Kidney (tissue), 14 donors: ENCODE measurements around the gene GRB14. TPM values are rescaled to one million over a fixed set of nuclear protein-coding genes. Genes with fewer than 3 reads are reported as not detected.

ENCODE experiments used
- DNase-seq, 5 donors: peaks; one replicate each; pipeline ENCODE4 v3.0.0-alpha.2; 2013 to 2020
- FAIRE-seq: peaks from 2 replicates; lab custom pipeline; 2012; peaks lifted over from hg19 to GRCh38; lab: Jason Lieb, UNC
- H3K27ac ChIP-seq, 2 donors: one replicate each; pipeline ENCODE4 v1.7.0; 2013; ENCODE audit warnings: low read depth in 2 of 2, low read length in 2 of 2, inconsistent platforms in 1 of 2
- H3K27me3 ChIP-seq: one replicate; pipeline ENCODE4 v1.7.1; 2013; ENCODE audit warnings: low read length, inconsistent platforms; ENCODE audit not compliant: control insufficient read depth, insufficient read depth
- H3K36me3 ChIP-seq, 3 donors: one replicate each; pipeline versions ENCODE4 v1.7.0 to v1.7.1; 2013; ENCODE audit warnings: low read length in 3 of 3, control low read depth in 1 of 3, inconsistent platforms in 1 of 3; ENCODE audit not compliant: insufficient read depth in 3 of 3, control insufficient read depth in 2 of 3
- H3K4me1 ChIP-seq, 3 donors: one replicate each; pipeline versions ENCODE4 v1.7.0 to v1.7.1; 2013; ENCODE audit warnings: low read length in 3 of 3, inconsistent platforms in 1 of 3, low read depth in 1 of 3; ENCODE audit not compliant: control insufficient read depth in 2 of 3, insufficient read depth in 2 of 3
- H3K4me3 ChIP-seq, 3 donors: one replicate each; pipeline versions ENCODE4 v1.7.0 to v1.8.1; 2013; ENCODE audit warnings: low read length in 3 of 3, control low read depth in 1 of 3, inconsistent platforms in 1 of 3
- H3K9ac ChIP-seq, 3 donors: one replicate each; pipeline versions ENCODE4 v1.7.0 to v1.7.1; 2013; ENCODE audit warnings: low read length in 3 of 3, control low read depth in 1 of 3, inconsistent platforms in 1 of 3
- H3K9me3 ChIP-seq, 3 donors: one replicate each; pipeline versions ENCODE4 v1.7.0 to v1.7.1; 2013; ENCODE audit warnings: low read length in 3 of 3, control low read depth in 1 of 3, inconsistent platforms in 1 of 3; ENCODE audit not compliant: control insufficient read depth in 2 of 3, insufficient read depth in 1 of 3
- intact Hi-C: fragments of 100-400 bp; cut with DNase I; formaldehyde crosslinking; loops from one replicate; pipeline ENCODE4 v1.11.1; 2022
- polyA plus RNA-seq: library from polyadenylated mRNA; stranded (reverse); fragments of 350-450 nt; fragmentation: Illumina TruSeq; extraction: RNeasy Lipid Tissue Mini Kit (QIAGEN cat#74804); gene quantifications from one replicate; pipeline ENCODE4 v1.2.3, GENCODE V29; 2014; ENCODE audit warnings: low read depth, low replicate concordance; ENCODE audit not compliant: insufficient read depth
- total RNA-seq: library from RNA; stranded (reverse); fragmentation: NEBNext Ultra II Directional; extraction: Animal tissue kit (Norgen Biotek cat#: 25700); gene quantifications from one replicate; pipeline ENCODE4 v1.2.1, GENCODE V29; 2021
- TF ChIP-seq, protein P1 (sequence below): IDR thresholded peaks from 3 replicates; pipeline ENCODE4 v1.5.1; 2012; ENCODE audit warnings: mild to moderate bottlenecking, moderate library complexity, borderline replicate concordance; ENCODE audit not compliant: insufficient read depth; ENCODE audit errors: extremely low read depth
- donor health status: control.
- donor health status: control.
- donor health status: control.
- donor health status: control.
- donor health status: control.
- donor health status: DM: yes; HTN: yes; CAD: no.
- donor health status: Normal renal cell carcinoma (clear cell type).

GRB14 gene
- total and polyA plus RNA-seq, 2 donors from 2014 or later: 41.7 to 71.3 TPM

DNA sequence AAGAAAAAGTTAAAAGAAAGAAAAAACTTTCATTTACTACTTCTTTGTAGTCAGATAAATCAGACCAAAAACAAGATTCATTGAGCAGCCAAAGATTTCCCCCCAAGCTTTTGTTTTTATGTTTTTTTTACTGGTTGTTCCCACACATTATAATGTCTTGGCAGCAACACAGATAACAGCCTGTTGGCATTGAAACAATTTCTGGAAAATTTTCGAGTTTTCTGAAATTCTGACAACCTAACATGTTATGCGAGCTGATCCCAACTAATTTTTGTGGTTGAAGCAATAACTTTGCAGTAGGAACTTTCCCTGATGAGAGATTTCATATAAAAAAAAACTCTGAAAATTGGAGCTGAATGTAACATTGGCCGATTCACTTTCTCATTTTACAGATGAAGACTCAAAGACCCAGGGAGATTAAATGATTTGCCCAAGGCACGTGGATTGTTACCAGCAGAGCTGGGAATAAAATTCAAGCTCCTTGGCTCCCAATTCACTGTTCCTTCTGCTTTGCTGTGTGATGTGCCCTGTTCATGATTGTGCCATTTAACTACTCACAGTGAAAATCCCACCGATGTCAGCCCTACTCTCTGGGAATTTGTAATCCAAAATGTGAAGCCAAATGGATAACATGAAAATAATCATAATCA, 167.5 kb downstream of the GRB14 start:
- no peaks in the 10 kb centered on the region for H3K36me3 ChIP-seq
- no peaks in the 10 kb centered on the region for H3K9me3 ChIP-seq
- H3K4me3 ChIP-seq: no peak overlapping the region
- no peak overlapping the region for H3K9ac ChIP-seq
- FAIRE-seq (no peak), DNase-seq (no peak)
- H3K4me1 ChIP-seq: no peaks in the 10 kb centered on the region
- intact Hi-C loops: no loop called here
- TF ChIP-seq, protein P1, sequence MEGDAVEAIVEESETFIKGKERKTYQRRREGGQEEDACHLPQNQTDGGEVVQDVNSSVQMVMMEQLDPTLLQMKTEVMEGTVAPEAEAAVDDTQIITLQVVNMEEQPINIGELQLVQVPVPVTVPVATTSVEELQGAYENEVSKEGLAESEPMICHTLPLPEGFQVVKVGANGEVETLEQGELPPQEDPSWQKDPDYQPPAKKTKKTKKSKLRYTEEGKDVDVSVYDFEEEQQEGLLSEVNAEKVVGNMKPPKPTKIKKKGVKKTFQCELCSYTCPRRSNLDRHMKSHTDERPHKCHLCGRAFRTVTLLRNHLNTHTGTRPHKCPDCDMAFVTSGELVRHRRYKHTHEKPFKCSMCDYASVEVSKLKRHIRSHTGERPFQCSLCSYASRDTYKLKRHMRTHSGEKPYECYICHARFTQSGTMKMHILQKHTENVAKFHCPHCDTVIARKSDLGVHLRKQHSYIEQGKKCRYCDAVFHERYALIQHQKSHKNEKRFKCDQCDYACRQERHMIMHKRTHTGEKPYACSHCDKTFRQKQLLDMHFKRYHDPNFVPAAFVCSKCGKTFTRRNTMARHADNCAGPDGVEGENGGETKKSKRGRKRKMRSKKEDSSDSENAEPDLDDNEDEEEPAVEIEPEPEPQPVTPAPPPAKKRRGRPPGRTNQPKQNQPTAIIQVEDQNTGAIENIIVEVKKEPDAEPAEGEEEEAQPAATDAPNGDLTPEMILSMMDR: no peak
- H3K27me3 ChIP-seq: no peaks in the 10 kb centered on the region
- no peak overlapping the region for H3K27ac ChIP-seq

DNA sequence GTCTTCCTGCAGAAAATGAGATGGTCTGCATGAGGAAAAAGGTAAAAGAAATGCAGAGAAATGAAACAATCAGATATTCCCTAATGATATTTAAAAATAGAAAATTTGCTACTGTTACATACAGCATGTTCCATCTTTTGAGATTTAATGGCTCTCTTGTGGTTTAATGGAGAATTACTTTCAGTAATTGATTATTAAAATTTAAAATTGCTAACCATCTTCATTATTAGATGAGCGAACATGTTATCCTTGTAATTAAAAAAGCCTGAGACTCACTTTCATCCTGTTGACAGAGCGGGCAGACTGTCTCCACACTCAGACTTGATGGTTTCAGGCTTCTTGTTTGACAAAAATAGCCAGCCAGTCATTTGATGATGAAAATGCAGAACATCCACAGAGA, 171.0 kb downstream of the GRB14 start:
- H3K9me3 ChIP-seq: no peaks in the 10 kb centered on the region
- TF ChIP-seq, protein P1: no peak
- intact Hi-C loops: no loop called here
- H3K4me1 ChIP-seq: no peaks in the 10 kb centered on the region
- no peak overlapping the region for H3K4me3 ChIP-seq
- H3K9ac ChIP-seq: no peak overlapping the region
- no peaks in the 10 kb centered on the region for H3K27me3 ChIP-seq
- DNase-seq: no peak
- no peak overlapping the region for H3K27ac ChIP-seq
- no peak for FAIRE-seq
- H3K36me3 ChIP-seq: no peaks in the 10 kb centered on the region

DNA sequence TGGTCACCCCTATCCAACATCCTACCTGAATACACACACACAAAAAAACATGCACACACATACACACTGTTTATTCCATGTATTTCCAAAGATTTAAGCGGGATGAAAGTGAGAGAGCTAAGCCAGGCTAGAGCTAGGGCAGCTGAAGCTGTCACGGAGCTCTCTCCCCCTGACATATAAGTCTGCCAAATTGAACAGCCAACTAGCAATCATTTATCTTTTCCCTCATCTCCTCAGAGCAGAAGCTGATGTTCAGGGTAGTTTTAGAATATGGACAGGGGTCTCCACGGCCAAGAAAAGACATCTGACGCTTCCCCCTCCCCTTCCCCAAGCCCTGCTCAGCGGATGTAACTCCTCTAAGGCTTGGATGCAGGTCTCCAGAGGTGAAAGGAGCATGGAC, 171.6 kb downstream of the GRB14 start:
- TF ChIP-seq, protein P1: no peak
- DNase-seq (no peak), FAIRE-seq (no peak)
- no peak overlapping the region for H3K27ac ChIP-seq
- no peaks in the 10 kb centered on the region for H3K27me3 ChIP-seq
- H3K4me1 ChIP-seq: no peaks in the 10 kb centered on the region
- no peak overlapping the region for H3K4me3 ChIP-seq
- H3K36me3 ChIP-seq: no peaks in the 10 kb centered on the region
- H3K9me3 ChIP-seq: no peaks in the 10 kb centered on the region
- no peak overlapping the region for H3K9ac ChIP-seq
- intact Hi-C loops: no loop called here

DNA sequence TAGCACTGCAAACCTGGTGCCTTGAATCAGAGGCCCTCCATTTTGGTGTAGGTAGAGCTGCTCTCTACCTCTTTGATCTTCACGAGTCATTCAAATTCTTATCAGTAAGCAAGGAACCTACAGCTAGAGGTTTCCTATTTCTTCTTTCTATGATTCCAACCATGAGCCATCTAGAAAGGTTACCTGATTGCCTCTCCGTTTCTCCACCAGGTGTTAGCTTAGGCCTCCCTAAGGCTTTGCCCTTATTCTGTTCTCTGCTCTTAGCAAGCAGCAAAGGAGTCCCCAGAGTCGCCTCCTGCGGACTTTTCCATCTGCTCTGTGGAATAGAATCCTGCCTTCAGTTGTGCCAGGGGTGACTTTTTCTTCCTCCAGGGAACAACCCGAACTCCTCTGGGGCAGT, 173.6 kb downstream of the GRB14 start:
- Histone ChIP-seq H3K4me3 (no peak overlapping the region), H3K27ac (no peak overlapping the region), H3K4me1 (no peaks in the 10 kb centered on the region), H3K9me3 (no peaks in the 10 kb centered on the region), H3K36me3 (no peaks in the 10 kb centered on the region), H3K9ac (no peak overlapping the region), H3K27me3 (no peaks in the 10 kb centered on the region)
- TF ChIP-seq, protein P1: no peak
- FAIRE-seq (no peak), DNase-seq (no peak)
- intact Hi-C loops: no loop called here
